ENCODE data around the gene TENM4.

Gene TENM4

GRCh38 chr11:79067352-79067679 lies 373.5 kb downstream of the TENM4 start:
- DNase-seq (ENCODE audit: low spot score), result no peak
- no peak for TF ChIP-seq CTCF (IDR thresholded peaks at IDR 0.05)
- Histone ChIP-seq H3K27ac (no peak overlapping the region), H3K4me3 (no peak overlapping the region)

GRCh38 chr11:79066456-79067351 lies 374.1 kb downstream of the TENM4 start:
- Histone ChIP-seq H3K4me3 (no peak overlapping the region), H3K27ac (no peak overlapping the region)
- DNase-seq (ENCODE audit: low spot score), result no peak
- TF ChIP-seq CTCF (IDR thresholded peaks at IDR 0.05), result no peak

GRCh38 chr11:79062814-79063762 lies 377.7 kb downstream of the TENM4 start:
- H3K4me3 ChIP-seq, result no peak overlapping the region
- H3K27ac ChIP-seq, result no peak overlapping the region
- DNase-seq (ENCODE audit: low spot score), result no peak
- no peak for TF ChIP-seq CTCF (IDR thresholded peaks at IDR 0.05)

- no peak overlapping the region for H3K27ac ChIP-seq
- no peak for DNase-seq (ENCODE audit: low spot score)
- H3K4me3 ChIP-seq, result no peak overlapping the region
- TF ChIP-seq CTCF (IDR thresholded peaks at IDR 0.05), result no peak
These were observed 380.5 kb downstream of the TENM4 start for GRCh38 chr11:79060081-79060953.

DNA sequence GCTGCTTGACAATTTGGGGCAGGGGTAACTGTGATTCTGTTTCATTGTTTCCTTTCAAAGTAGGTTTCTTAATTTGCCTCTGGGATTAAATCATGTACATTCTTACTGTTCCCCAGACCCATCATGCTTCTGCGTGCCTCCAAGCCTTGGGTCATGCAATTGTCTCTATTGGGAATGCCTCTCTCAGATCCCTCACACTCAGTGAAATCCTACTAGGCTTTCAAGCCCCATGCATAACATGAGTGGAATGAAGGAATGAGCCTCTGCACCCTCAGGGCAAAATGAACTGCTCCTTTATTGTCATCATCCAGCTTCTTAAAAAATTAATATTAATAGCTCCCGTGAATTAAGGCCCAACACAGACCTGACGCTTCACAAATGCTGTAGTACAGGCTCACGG lies 381.7 kb downstream of the TENM4 start:
- H3K27ac ChIP-seq, result no peak overlapping the region
- no peak overlapping the region for H3K4me3 ChIP-seq
- no peak for DNase-seq (ENCODE audit: low spot score)
- TF ChIP-seq CTCF (IDR thresholded peaks at IDR 0.05), result no peak

- Histone ChIP-seq H3K27ac (no peak overlapping the region), H3K4me3 (no peak overlapping the region)
- TF ChIP-seq CTCF (IDR thresholded peaks at IDR 0.05), result no peak
- DNase-seq (ENCODE audit: low spot score), result no peak
These were observed 384.8 kb downstream of the TENM4 start for GRCh38 chr11:79055856-79056631.
